ENCODE measurements around the gene ATP2A3. TPM values are rescaled to one million over a fixed set of nuclear protein-coding genes. Genes with fewer than 3 reads are reported as not detected.
"Not testable (repeated sequence)": the region's sequence is repeated elsewhere in the genome, so short reads cannot be mapped to it uniquely, and the experiment has no call there.

The ATP2A3 gene
- total RNA-seq, 1 donor from 2014 or later = 541 TPM

DNA sequence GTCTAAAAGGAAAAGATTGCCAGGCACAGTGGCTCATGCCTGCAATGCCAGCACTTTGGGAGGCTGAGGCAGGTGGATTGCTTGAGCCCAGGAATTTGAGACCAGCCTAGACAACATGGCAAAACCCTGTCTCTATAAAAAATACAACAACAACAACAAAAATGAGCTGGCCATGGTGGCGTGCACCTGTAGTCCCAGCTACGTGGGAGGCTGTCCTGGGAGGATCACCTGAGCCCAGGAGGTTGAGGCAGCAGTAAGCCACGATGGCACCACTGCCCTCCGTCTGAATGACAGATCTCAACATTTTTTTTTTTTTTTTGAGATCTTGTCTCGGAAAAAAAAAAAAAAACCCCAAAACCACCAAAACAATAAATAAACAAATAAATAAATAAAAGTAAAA is 28.1 kb upstream of the ATP2A3 start:
- H3K4me1 Mint-ChIP-seq = no peaks in the 10 kb centered on the region
- DNase-seq (no peak), ATAC-seq (ENCODE audit: low read depth) (no peak)
- intact Hi-C loops (cut with micrococcal nuclease) = no loop called here
- H3K4me3 Mint-ChIP-seq = no peak overlapping the region
- ChIA-PET CTCF (interaction anchor here (0.6 to 0.7 kb wide), 2 partner anchors 27 to 82 kb away, joined by 3 read pairs; no protein-coding TSS in a partner anchor), POLR2A (no interaction called here)
- peaks cover 2% of the 10 kb centered on the region for H3K27me3 Mint-ChIP-seq
- H3K27ac Mint-ChIP-seq = no peak overlapping the region
- no peaks in the 10 kb centered on the region for H3K36me3 Mint-ChIP-seq (ENCODE audit: low read depth)
- TF ChIP-seq, protein P1, sequence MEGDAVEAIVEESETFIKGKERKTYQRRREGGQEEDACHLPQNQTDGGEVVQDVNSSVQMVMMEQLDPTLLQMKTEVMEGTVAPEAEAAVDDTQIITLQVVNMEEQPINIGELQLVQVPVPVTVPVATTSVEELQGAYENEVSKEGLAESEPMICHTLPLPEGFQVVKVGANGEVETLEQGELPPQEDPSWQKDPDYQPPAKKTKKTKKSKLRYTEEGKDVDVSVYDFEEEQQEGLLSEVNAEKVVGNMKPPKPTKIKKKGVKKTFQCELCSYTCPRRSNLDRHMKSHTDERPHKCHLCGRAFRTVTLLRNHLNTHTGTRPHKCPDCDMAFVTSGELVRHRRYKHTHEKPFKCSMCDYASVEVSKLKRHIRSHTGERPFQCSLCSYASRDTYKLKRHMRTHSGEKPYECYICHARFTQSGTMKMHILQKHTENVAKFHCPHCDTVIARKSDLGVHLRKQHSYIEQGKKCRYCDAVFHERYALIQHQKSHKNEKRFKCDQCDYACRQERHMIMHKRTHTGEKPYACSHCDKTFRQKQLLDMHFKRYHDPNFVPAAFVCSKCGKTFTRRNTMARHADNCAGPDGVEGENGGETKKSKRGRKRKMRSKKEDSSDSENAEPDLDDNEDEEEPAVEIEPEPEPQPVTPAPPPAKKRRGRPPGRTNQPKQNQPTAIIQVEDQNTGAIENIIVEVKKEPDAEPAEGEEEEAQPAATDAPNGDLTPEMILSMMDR (IDR thresholded peaks at IDR 0.05) = no peak
- H3K9me3 Mint-ChIP-seq = peaks cover 5% of the 10 kb centered on the region

DNA sequence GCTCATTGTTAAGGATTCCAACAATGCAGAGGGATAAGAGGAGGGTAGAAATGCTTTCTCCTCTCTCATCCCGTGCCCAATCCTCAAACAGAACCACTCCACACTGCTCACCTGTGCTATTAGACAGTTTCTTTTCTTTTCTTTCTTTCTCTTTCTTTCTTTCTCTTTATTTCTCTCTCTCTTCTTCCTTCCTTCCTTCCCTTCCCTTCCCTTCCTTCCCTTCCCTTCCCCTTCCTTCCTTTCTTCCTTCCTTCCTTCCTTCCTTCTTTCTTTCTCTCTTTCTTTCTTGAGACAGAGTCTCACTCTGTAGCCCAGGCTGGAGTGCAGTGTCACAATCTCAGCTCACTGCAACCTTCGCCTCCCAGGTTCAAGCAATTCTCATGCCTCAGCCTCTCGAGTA is 27.5 kb upstream of the ATP2A3 start:
- ATAC-seq (ENCODE audit: low read depth); POLR2A ChIA-PET; H3K4me3 Mint-ChIP-seq; H3K4me1 Mint-ChIP-seq; H3K27ac Mint-ChIP-seq; H3K27me3 Mint-ChIP-seq; H3K9me3 Mint-ChIP-seq; DNase-seq; H3K36me3 Mint-ChIP-seq (ENCODE audit: low read depth); intact Hi-C loops (cut with micrococcal nuclease): not testable (repeated sequence)
- CTCF ChIA-PET = interaction anchor here (0.7 kb wide), 1 partner anchor 27 kb away, joined by 3 read pairs; no protein-coding TSS in a partner anchor

- ChIA-PET POLR2A (no interaction called here), CTCF (no interaction called here)
- Mint-ChIP-seq H3K27me3 (peaks cover 5% of the 10 kb centered on the region), H3K27ac (no peak overlapping the region), H3K36me3 (ENCODE audit: low read depth) (no peaks in the 10 kb centered on the region), H3K4me1 (peaks cover 7% of the 10 kb centered on the region), H3K4me3 (no peak overlapping the region), H3K9me3 (peaks cover 5% of the 10 kb centered on the region)
- no peak for DNase-seq
- TF ChIP-seq, protein P1 (IDR thresholded peaks at IDR 0.05) = no peak
- intact Hi-C loops (cut with micrococcal nuclease) = no loop called here
- no peak for ATAC-seq (ENCODE audit: low read depth)
Observed at GRCh38 chr17:3990386-3991127, 26.3 kb upstream of the ATP2A3 start.

GRCh38 chr17:3989041-3989886 is 25.0 kb upstream of the ATP2A3 start:
- peaks cover 5% of the 10 kb centered on the region for H3K27me3 Mint-ChIP-seq
- DNase-seq = no peak
- H3K27ac Mint-ChIP-seq = no peak overlapping the region
- peaks cover 7% of the 10 kb centered on the region for H3K4me1 Mint-ChIP-seq
- no peak for ATAC-seq (ENCODE audit: low read depth)
- no peak overlapping the region for H3K4me3 Mint-ChIP-seq
- intact Hi-C loops (cut with micrococcal nuclease) = no loop called here
- no peaks in the 10 kb centered on the region for H3K9me3 Mint-ChIP-seq
- ChIA-PET CTCF (no interaction called here), POLR2A (no interaction called here)
- TF ChIP-seq, protein P1 (IDR thresholded peaks at IDR 0.05) = no peak
- H3K36me3 Mint-ChIP-seq (ENCODE audit: low read depth) = no peaks in the 10 kb centered on the region

DNA sequence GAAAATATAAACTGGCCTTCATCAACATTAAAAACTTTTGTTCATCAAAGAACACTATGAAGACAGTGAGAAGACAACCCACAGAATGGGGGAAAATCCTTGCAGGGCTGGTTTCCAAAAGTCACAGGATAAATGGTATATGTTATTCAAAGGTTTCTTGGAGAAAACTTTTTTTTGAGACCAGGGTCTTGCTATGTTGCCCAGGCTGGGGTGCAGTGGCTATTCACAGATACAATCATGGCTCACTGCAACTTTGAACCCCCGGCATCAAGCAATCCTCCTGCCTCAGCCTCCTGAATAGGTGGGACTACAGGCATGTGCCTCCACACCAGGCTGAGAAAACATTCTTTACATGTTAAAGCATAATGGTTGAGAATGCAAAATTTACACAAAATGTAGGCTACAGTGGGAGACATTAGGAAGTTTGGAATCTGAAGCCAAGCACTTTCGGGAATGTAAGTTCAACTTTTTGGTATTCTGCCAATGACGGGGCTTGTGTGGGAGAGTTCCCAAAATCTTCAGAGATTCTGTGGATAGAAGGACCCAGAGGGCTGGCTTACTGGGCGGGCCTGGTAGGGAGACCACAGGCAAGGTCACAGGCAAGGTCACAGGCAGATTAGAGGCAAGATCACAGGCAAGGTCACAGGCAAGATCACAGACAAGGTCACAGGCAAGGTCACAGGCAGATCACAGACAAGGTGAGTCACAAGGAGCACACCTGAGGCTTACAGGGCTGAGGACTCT is 24.2 kb upstream of the ATP2A3 start:
- DNase-seq (no peak), ATAC-seq (ENCODE audit: low read depth) (no peak)
- ChIA-PET POLR2A (interaction anchor here (0.7 kb wide), 1 partner anchor 84 kb away, joined by 3 read pairs; no protein-coding TSS in a partner anchor), CTCF (no interaction called here)
- H3K4me3 Mint-ChIP-seq = no peak overlapping the region
- no peaks in the 10 kb centered on the region for H3K36me3 Mint-ChIP-seq (ENCODE audit: low read depth)
- peaks cover 8% of the 10 kb centered on the region for H3K4me1 Mint-ChIP-seq
- H3K27ac Mint-ChIP-seq = no peak overlapping the region
- intact Hi-C loops (cut with micrococcal nuclease) = no loop called here
- H3K27me3 Mint-ChIP-seq = peaks cover 5% of the 10 kb centered on the region
- no peaks in the 10 kb centered on the region for H3K9me3 Mint-ChIP-seq
- TF ChIP-seq, protein P1 (IDR thresholded peaks at IDR 0.05) = no peak
